GM06990 (cell line): ENCODE data around the gene IL17RD.

Experiments
- DNase-seq: peaks from one replicate; pipeline ENCODE4 v3.0.0-alpha.2; 2011; ENCODE audit not compliant: insufficient read length; ENCODE audit errors: extremely low read depth
- H3K27me3 ChIP-seq: replicated peaks from 2 replicates; pipeline ENCODE4 v1.6.0; 2011; ENCODE audit warnings: low read length; ENCODE audit not compliant: control insufficient read depth, insufficient read depth
- H3K36me3 ChIP-seq: 2 replicates; pipeline ENCODE4 v1.5.1; 2011; ENCODE audit warnings: low read length; ENCODE audit not compliant: control insufficient read depth, insufficient read depth
- H3K4me3 ChIP-seq: replicated peaks from 2 replicates; pipeline ENCODE4 v1.5.1; 2011; ENCODE audit warnings: low read depth, mild to moderate bottlenecking, control low read depth, low read length
- TF ChIP-seq, protein P1 (sequence below): IDR thresholded peaks from 2 replicates; pipeline ENCODE4 v1.5.1; 2011; ENCODE audit warnings: low read length, control low read depth, mild to moderate bottlenecking, inconsistent platforms; ENCODE audit not compliant: insufficient read depth, poor library complexity, severe bottlenecking

Gene IL17RD

GRCh38 chr3:57145852-57146251 is 19.3 kb downstream of the IL17RD start:
- Histone ChIP-seq H3K27me3 (no peaks in the 10 kb centered on the region; the same call in none of the 2 replicates), H3K36me3 (no peaks in the 10 kb centered on the region), H3K4me3 (no peak overlapping the region)
- TF ChIP-seq, protein P1, sequence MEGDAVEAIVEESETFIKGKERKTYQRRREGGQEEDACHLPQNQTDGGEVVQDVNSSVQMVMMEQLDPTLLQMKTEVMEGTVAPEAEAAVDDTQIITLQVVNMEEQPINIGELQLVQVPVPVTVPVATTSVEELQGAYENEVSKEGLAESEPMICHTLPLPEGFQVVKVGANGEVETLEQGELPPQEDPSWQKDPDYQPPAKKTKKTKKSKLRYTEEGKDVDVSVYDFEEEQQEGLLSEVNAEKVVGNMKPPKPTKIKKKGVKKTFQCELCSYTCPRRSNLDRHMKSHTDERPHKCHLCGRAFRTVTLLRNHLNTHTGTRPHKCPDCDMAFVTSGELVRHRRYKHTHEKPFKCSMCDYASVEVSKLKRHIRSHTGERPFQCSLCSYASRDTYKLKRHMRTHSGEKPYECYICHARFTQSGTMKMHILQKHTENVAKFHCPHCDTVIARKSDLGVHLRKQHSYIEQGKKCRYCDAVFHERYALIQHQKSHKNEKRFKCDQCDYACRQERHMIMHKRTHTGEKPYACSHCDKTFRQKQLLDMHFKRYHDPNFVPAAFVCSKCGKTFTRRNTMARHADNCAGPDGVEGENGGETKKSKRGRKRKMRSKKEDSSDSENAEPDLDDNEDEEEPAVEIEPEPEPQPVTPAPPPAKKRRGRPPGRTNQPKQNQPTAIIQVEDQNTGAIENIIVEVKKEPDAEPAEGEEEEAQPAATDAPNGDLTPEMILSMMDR: no peak
- no peak for DNase-seq

- H3K4me3 ChIP-seq: no peak overlapping the region
- TF ChIP-seq, protein P1: no peak
- no peaks in the 10 kb centered on the region for H3K36me3 ChIP-seq
- no peak for DNase-seq
- H3K27me3 ChIP-seq: no peaks in the 10 kb centered on the region; the same call in none of the 2 replicates
Measured at GRCh38 chr3:57144952-57145351, 20.2 kb downstream of the IL17RD start.

DNA sequence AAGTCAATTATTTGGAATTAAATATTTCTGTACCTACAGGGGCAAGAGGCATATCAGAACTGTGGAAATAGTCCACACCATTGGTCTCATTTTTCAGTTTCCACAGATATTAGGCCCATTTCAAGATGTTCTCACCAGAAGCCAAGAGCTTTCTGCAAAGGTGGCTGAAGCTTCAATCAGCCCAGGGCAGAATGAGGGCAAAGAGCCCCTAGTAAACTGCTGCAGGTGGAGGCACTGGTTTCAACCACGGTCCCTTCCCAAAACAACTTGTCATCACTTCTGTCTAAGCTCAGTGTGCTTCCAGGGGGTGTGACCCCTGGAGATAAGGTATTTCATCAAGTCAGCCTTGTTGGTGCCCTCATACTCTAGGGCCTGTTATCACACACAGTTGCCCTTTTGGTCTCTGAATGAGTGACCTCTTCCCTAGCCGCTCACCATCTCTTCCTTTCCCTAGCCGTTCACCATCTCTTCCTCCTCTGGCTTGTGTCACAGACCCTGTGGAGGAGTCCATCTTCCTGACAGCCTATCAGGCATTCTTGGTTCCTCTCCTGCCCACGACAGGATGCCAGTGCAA is 21.2 kb downstream of the IL17RD start:
- TF ChIP-seq, protein P1: no peak
- H3K27me3 ChIP-seq: no peaks in the 10 kb centered on the region; the same call in none of the 2 replicates
- no peaks in the 10 kb centered on the region for H3K36me3 ChIP-seq
- no peak overlapping the region for H3K4me3 ChIP-seq
- DNase-seq: no peak

DNA sequence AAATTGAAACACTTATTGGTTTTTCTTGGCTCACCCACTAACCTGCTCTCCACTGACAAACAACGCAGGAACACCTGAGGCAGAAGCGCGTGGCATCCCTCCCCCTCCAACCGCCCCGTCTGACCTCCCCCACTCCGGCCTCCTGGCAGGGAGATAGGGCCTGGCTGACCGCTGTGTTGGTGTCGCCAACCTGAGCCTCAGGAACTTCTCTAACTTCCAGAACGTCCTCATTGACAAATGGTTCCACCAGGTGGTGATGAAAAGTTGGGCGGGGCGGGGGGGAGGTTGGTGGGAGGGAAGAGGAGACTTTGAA is 22.8 kb downstream of the IL17RD start:
- TF ChIP-seq, protein P1: no peak
- no peaks in the 10 kb centered on the region for H3K36me3 ChIP-seq
- H3K27me3 ChIP-seq: peaks cover under 1% of the 10 kb centered on the region
- DNase-seq: no peak
- no peak overlapping the region for H3K4me3 ChIP-seq

GRCh38 chr3:57141719-57142410 is 23.3 kb downstream of the IL17RD start:
- no peaks in the 10 kb centered on the region for H3K36me3 ChIP-seq
- no peak for DNase-seq
- peaks cover 1% of the 10 kb centered on the region for H3K27me3 ChIP-seq
- no peak overlapping the region for H3K4me3 ChIP-seq
- TF ChIP-seq, protein P1: no peak
